Type B pancreatic cell (in vitro differentiated cells): ENCODE data around the gene NLGN1. TPM values are rescaled to one million over a fixed set of nuclear protein-coding genes. Genes with fewer than 3 reads are reported as not detected.

Experiments
- DNase-seq: peaks from one replicate; pipeline ENCODE4 v3.0.0; 2021; ENCODE audit warnings: mixed read lengths; ENCODE audit not compliant: unreplicated experiment; ENCODE audit errors: extremely low spot score
- H3K27ac Mint-ChIP-seq: 2 replicates; pipeline ENCODE4 v1.8.0; 2021; ENCODE audit warnings: mild to moderate bottlenecking, mixed read lengths
- H3K27me3 Mint-ChIP-seq: 2 replicates; pipeline ENCODE4 v1.8.0; 2021; ENCODE audit warnings: mixed read lengths
- H3K36me3 Mint-ChIP-seq: 2 replicates; pipeline ENCODE4 v1.8.0; 2021; ENCODE audit warnings: mixed read lengths
- H3K4me1 Mint-ChIP-seq: one replicate; pipeline ENCODE4 v1.8.0; 2021; ENCODE audit warnings: mixed read lengths; ENCODE audit not compliant: unreplicated experiment
- H3K4me3 Mint-ChIP-seq: 2 replicates; pipeline ENCODE4 v1.8.0; 2021; ENCODE audit warnings: mild to moderate bottlenecking, mixed read lengths
- H3K9me3 Mint-ChIP-seq: 2 replicates; pipeline ENCODE4 v1.8.0; 2021; ENCODE audit warnings: mixed read lengths
- total RNA-seq: library from RNA; stranded (reverse); gene quantifications from 2 replicates; pipeline ENCODE4 v1.2.1, GENCODE V29; 2021; ENCODE audit warnings: low replicate concordance
- TF ChIP-seq, protein P1 (sequence below): fragments of 200-600 bp; sonication (generic); conservative IDR thresholded peaks from 2 replicates; pipeline ENCODE4 v1.5.0; 2021; ENCODE audit warnings: antibody characterized with exemption, mild to moderate bottlenecking

Gene NLGN1
- total RNA-seq, 1 donor from 2014 or later = 12.6 TPM

- TF ChIP-seq, protein P1, sequence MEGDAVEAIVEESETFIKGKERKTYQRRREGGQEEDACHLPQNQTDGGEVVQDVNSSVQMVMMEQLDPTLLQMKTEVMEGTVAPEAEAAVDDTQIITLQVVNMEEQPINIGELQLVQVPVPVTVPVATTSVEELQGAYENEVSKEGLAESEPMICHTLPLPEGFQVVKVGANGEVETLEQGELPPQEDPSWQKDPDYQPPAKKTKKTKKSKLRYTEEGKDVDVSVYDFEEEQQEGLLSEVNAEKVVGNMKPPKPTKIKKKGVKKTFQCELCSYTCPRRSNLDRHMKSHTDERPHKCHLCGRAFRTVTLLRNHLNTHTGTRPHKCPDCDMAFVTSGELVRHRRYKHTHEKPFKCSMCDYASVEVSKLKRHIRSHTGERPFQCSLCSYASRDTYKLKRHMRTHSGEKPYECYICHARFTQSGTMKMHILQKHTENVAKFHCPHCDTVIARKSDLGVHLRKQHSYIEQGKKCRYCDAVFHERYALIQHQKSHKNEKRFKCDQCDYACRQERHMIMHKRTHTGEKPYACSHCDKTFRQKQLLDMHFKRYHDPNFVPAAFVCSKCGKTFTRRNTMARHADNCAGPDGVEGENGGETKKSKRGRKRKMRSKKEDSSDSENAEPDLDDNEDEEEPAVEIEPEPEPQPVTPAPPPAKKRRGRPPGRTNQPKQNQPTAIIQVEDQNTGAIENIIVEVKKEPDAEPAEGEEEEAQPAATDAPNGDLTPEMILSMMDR = no peak
- Mint-ChIP-seq H3K4me3 (no peak overlapping the region), H3K27ac (no peak overlapping the region), H3K9me3 (no peaks in the 10 kb centered on the region), H3K4me1 (no peaks in the 10 kb centered on the region), H3K27me3 (no peaks in the 10 kb centered on the region), H3K36me3 (no peaks in the 10 kb centered on the region)
- DNase-seq = no peak
These were observed 244.2 kb downstream of the NLGN1 start for GRCh38 chr3:173641696-173642095.

DNA sequence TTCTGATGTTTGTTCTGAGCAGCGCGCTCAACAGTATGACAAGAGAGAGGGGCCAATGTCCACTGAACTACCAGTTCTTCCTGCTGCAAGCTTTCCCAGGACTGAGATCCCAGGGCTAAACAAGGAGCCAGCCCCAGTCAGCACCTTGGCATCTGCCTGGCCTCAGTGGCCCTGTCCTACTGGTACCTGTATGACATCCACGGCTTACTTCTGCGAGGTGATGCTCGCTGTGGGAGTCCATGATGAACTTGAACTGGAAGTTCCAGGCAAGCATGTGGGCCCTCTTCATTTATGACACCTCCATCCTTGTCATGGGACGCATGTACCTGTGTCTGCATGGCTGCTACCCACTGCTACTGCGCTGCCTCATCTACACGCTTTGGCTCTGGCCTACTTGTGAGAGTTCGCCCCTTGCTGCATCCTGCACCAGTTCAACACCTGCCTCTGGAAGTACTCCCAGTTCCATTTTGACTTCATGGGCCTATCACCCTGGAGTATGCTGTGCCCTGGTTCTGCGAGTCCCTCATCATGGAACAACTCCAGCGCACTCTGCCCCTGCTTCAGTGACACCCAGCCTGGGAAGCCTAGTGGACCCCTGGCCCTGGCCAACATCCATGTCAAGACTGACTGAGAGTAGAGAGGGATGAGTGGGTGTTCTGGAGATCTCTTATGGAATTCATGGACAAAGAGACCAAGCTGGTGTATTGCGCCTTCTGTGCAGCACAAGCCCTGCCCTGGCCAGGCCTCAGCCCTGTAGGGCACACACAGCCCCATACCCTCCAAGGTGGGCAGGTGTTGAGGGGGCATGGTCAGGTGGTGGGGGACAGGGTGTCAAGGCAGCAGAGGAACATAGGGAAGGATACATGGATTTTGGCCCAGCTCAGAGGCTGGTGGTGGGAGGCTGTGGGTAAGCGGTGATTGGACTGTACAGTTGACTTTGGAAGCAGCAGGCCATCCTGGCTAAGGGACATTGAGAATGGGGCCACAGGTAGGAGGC lies 246.8 kb downstream of the NLGN1 start:
- Mint-ChIP-seq H3K4me1 (no peaks in the 10 kb centered on the region), H3K27ac (no peak overlapping the region), H3K27me3 (no peaks in the 10 kb centered on the region), H3K9me3 (no peaks in the 10 kb centered on the region), H3K4me3 (no peak overlapping the region), H3K36me3 (no peaks in the 10 kb centered on the region)
- TF ChIP-seq, protein P1 = no peak
- DNase-seq = no peak

- Mint-ChIP-seq H3K9me3 (no peaks in the 10 kb centered on the region), H3K27me3 (no peaks in the 10 kb centered on the region), H3K4me1 (no peaks in the 10 kb centered on the region), H3K36me3 (peaks cover 5% of the 10 kb centered on the region), H3K27ac (no peak overlapping the region), H3K4me3 (no peak overlapping the region)
- TF ChIP-seq, protein P1 = no peak
- no peak for DNase-seq
These were observed 253.1 kb downstream of the NLGN1 start for GRCh38 chr3:173650596-173650995.

GRCh38 chr3:173652093-173652492 lies 254.5 kb downstream of the NLGN1 start:
- no peaks in the 10 kb centered on the region for H3K27me3 Mint-ChIP-seq
- no peak overlapping the region for H3K27ac Mint-ChIP-seq
- no peaks in the 10 kb centered on the region for H3K9me3 Mint-ChIP-seq
- TF ChIP-seq, protein P1 = no peak
- peaks cover 5% of the 10 kb centered on the region for H3K36me3 Mint-ChIP-seq
- no peaks in the 10 kb centered on the region for H3K4me1 Mint-ChIP-seq
- no peak overlapping the region for H3K4me3 Mint-ChIP-seq
- no peak for DNase-seq

DNA sequence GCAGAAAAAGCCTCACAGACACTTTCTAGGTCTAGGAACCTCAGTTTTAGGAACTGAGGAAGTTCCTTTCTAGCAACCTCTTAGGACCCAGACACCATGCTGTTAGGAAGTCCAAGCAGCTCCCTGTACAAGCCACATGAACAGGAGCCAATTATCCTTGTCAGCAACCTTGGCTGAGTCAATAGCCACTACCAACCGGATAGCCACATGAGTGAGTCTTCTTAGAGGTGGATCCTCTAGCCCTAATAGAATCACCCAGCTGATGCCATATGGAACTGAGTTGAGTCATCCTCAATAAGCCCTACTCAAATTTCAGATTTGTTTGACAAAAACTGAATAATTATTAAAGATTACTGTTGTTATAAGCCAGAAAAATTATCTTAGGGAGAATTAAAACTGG lies 256.2 kb downstream of the NLGN1 start:
- no peak overlapping the region for H3K4me3 Mint-ChIP-seq
- no peaks in the 10 kb centered on the region for H3K27me3 Mint-ChIP-seq
- TF ChIP-seq, protein P1 = no peak
- no peak for DNase-seq
- H3K36me3 Mint-ChIP-seq = peaks cover 5% of the 10 kb centered on the region
- H3K9me3 Mint-ChIP-seq = no peaks in the 10 kb centered on the region
- no peak overlapping the region for H3K27ac Mint-ChIP-seq
- H3K4me1 Mint-ChIP-seq = no peaks in the 10 kb centered on the region
